ENCODE results near the gene PLA2G4C. TPM values are rescaled to one million over a fixed set of nuclear protein-coding genes. Genes with fewer than 3 reads are reported as not detected.

Gene PLA2G4C, protein sequence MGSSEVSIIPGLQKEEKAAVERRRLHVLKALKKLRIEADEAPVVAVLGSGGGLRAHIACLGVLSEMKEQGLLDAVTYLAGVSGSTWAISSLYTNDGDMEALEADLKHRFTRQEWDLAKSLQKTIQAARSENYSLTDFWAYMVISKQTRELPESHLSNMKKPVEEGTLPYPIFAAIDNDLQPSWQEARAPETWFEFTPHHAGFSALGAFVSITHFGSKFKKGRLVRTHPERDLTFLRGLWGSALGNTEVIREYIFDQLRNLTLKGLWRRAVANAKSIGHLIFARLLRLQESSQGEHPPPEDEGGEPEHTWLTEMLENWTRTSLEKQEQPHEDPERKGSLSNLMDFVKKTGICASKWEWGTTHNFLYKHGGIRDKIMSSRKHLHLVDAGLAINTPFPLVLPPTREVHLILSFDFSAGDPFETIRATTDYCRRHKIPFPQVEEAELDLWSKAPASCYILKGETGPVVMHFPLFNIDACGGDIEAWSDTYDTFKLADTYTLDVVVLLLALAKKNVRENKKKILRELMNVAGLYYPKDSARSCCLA
- 2.1 and 2.8 TPM in 2 replicates for polyA plus RNA-seq (2011; rRNA removed)
- polyA plus RNA-seq (2012; cell fraction: cytosol; rRNA removed): 1.2 and 1.4 TPM in 2 replicates
- polyA plus RNA-seq (2012; cell fraction: nucleus; rRNA removed): 5.8 and 10.7 TPM in 2 replicates
- 1.4 to 3.7 TPM (median 2.6 TPM) in 3 replicates for polyA plus RNA-seq (2017; fragmentation: RNase III; extraction: RNeasy Plus Mini Kit Qiagen cat#74134 plus additional on column Dnase treatment)
- polyA minus RNA-seq (2011; rRNA and poly(A)+ RNA removed): 2.7 and 3.2 TPM in 2 replicates

GRCh38 chr19:48110350-48110966, at the start of gene PLA2G4C:
PLA2G4C (minus strand) TSS chr19:48110817; CDS start chr19:48106529, 4,288 bp downstream.
- H3K9me3 ChIP-seq: no peaks in the 10 kb centered on the region
- WGBS (ENCODE audit: missing lambda C conversion rate): under 1% methylated on average over 27 of the region's 27 CpGs
- H3K4me1 ChIP-seq: peaks cover 15% of the 10 kb centered on the region
- peak within 1 kb of the TSS; percentile 87 to 92 for H3K27ac ChIP-seq
- no peak for FAIRE-seq
- DNase-seq (ENCODE audit: low read depth in 1 of 2, low spot score in 1 of 2): peak; percentile 94 to 100
- peak within 1 kb of the TSS; percentile 48 for H3K4me3 ChIP-seq
- ChIA-PET CTCF (interaction anchor here (0.8 to 15.6 kb wide), 10 partner anchors 9 to 281 kb away, joined by 3 to 281 read pairs (median 4); partner anchors contain the start of gene KDELR1), POLR2A (interaction anchor here (0.6 to 1.8 kb wide), 18 partner anchors 8 to 358 kb away, joined by 3 to 10 read pairs (median 4); partner anchors contain the start of genes CARD8 and ZSWIM9)
- peak within 1 kb of the TSS; percentile 77 for H3K4me2 ChIP-seq
- ATAC-seq: peak; percentile 80 to 83
- TF ChIP-seq KDM5A (IDR thresholded peaks at IDR 0.05) (no peak), CBX8 (IDR thresholded peaks at IDR 0.05) (no peak), HOXA7 (CRISPR knock-in tag; IDR thresholded peaks at IDR 0.05) (no peak), EHF (CRISPR knock-in tag; IDR thresholded peaks at IDR 0.05) (no peak), SMC3 (IDR thresholded peaks at IDR 0.05) (0 out of 3 replicates have a peak, but pooled peaks have one; percentile 10), TFCP2L1 (CRISPR knock-in tag; IDR thresholded peaks at IDR 0.05) (no peak), NFE2L2 (conservative IDR thresholded peaks at IDR 0.05; ENCODE audit: low read length) (no peak), KDM1A (IDR thresholded peaks at IDR 0.05; ENCODE audit: low read depth) (no peak), MAFK (IDR thresholded peaks at IDR 0.05; ENCODE audit: partially characterized antibody) (no peak), RCOR1 (IDR thresholded peaks at IDR 0.05; ENCODE audit: low read depth, low read length) (no peak), BHLHE40 (IDR thresholded peaks at IDR 0.05; ENCODE audit: low read depth, low read length) (peak; percentile 8; the same call in 1 of the 2 replicates), RFX5 (IDR thresholded peaks at IDR 0.05) (no peak), JUNB (IDR thresholded peaks at IDR 0.05) (no peak), JUN (IDR thresholded peaks at IDR 0.05) (peak in 1 of 2 experiments; percentile 60; a peak in 3 of 5 replicates), PHF8 (IDR thresholded peaks at IDR 0.05; ENCODE audit: borderline replicate concordance, low read depth) (peak; percentile 73; the same call in 1 of the 2 replicates), CHD4 (IDR thresholded peaks at IDR 0.05; ENCODE audit: borderline replicate concordance) (no peak), RARB (CRISPR knock-in tag; IDR thresholded peaks at IDR 0.05) (no peak), CHD2 (IDR thresholded peaks at IDR 0.05; ENCODE audit: low read length, partially characterized antibody) (no peak), ZNF302 (CRISPR knock-in tag; IDR thresholded peaks at IDR 0.05) (no peak), POLR2A (IDR thresholded peaks at IDR 0.05; ENCODE audit: low read length) (peak; percentile 89), NR3C1 (IDR thresholded peaks at IDR 0.05) (no peak)
- TF ChIP-seq, protein P1, sequence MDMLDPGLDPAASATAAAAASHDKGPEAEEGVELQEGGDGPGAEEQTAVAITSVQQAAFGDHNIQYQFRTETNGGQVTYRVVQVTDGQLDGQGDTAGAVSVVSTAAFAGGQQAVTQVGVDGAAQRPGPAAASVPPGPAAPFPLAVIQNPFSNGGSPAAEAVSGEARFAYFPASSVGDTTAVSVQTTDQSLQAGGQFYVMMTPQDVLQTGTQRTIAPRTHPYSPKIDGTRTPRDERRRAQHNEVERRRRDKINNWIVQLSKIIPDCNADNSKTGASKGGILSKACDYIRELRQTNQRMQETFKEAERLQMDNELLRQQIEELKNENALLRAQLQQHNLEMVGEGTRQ (IDR thresholded peaks at IDR 0.05): peak; percentile 91
- TF ChIP-seq, protein P2, sequence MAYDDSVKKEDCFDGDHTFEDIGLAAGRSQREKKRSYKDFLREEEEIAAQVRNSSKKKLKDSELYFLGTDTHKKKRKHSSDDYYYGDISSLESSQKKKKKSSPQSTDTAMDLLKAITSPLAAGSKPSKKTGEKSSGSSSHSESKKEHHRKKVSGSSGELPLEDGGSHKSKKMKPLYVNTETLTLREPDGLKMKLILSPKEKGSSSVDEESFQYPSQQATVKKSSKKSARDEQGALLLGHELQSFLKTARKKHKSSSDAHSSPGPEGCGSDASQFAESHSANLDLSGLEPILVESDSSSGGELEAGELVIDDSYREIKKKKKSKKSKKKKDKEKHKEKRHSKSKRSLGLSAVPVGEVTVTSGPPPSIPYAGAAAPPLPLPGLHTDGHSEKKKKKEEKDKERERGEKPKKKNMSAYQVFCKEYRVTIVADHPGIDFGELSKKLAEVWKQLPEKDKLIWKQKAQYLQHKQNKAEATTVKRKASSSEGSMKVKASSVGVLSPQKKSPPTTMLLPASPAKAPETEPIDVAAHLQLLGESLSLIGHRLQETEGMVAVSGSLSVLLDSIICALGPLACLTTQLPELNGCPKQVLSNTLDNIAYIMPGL (CRISPR knock-in tag; IDR thresholded peaks at IDR 0.05; ENCODE audit: borderline replicate concordance): no peak
- TF ChIP-seq, protein P3, sequence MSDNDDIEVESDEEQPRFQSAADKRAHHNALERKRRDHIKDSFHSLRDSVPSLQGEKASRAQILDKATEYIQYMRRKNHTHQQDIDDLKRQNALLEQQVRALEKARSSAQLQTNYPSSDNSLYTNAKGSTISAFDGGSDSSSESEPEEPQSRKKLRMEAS (IDR thresholded peaks at IDR 0.05): peak; percentile 55
- TF ChIP-seq, protein P4, sequence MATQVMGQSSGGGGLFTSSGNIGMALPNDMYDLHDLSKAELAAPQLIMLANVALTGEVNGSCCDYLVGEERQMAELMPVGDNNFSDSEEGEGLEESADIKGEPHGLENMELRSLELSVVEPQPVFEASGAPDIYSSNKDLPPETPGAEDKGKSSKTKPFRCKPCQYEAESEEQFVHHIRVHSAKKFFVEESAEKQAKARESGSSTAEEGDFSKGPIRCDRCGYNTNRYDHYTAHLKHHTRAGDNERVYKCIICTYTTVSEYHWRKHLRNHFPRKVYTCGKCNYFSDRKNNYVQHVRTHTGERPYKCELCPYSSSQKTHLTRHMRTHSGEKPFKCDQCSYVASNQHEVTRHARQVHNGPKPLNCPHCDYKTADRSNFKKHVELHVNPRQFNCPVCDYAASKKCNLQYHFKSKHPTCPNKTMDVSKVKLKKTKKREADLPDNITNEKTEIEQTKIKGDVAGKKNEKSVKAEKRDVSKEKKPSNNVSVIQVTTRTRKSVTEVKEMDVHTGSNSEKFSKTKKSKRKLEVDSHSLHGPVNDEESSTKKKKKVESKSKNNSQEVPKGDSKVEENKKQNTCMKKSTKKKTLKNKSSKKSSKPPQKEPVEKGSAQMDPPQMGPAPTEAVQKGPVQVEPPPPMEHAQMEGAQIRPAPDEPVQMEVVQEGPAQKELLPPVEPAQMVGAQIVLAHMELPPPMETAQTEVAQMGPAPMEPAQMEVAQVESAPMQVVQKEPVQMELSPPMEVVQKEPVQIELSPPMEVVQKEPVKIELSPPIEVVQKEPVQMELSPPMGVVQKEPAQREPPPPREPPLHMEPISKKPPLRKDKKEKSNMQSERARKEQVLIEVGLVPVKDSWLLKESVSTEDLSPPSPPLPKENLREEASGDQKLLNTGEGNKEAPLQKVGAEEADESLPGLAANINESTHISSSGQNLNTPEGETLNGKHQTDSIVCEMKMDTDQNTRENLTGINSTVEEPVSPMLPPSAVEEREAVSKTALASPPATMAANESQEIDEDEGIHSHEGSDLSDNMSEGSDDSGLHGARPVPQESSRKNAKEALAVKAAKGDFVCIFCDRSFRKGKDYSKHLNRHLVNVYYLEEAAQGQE (IDR thresholded peaks at IDR 0.05): peak; percentile 85
- TF ChIP-seq, protein P5, sequence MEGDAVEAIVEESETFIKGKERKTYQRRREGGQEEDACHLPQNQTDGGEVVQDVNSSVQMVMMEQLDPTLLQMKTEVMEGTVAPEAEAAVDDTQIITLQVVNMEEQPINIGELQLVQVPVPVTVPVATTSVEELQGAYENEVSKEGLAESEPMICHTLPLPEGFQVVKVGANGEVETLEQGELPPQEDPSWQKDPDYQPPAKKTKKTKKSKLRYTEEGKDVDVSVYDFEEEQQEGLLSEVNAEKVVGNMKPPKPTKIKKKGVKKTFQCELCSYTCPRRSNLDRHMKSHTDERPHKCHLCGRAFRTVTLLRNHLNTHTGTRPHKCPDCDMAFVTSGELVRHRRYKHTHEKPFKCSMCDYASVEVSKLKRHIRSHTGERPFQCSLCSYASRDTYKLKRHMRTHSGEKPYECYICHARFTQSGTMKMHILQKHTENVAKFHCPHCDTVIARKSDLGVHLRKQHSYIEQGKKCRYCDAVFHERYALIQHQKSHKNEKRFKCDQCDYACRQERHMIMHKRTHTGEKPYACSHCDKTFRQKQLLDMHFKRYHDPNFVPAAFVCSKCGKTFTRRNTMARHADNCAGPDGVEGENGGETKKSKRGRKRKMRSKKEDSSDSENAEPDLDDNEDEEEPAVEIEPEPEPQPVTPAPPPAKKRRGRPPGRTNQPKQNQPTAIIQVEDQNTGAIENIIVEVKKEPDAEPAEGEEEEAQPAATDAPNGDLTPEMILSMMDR (IDR thresholded peaks at IDR 0.05): no peak
- TF ChIP-seq, protein P6, sequence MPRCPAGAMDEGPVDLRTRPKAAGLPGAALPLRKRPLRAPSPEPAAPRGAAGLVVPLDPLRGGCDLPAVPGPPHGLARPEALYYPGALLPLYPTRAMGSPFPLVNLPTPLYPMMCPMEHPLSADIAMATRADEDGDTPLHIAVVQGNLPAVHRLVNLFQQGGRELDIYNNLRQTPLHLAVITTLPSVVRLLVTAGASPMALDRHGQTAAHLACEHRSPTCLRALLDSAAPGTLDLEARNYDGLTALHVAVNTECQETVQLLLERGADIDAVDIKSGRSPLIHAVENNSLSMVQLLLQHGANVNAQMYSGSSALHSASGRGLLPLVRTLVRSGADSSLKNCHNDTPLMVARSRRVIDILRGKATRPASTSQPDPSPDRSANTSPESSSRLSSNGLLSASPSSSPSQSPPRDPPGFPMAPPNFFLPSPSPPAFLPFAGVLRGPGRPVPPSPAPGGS (IDR thresholded peaks at IDR 0.05): peak; percentile 66; the same call in 1 of the 3 replicates
- TF ChIP-seq, protein P7, sequence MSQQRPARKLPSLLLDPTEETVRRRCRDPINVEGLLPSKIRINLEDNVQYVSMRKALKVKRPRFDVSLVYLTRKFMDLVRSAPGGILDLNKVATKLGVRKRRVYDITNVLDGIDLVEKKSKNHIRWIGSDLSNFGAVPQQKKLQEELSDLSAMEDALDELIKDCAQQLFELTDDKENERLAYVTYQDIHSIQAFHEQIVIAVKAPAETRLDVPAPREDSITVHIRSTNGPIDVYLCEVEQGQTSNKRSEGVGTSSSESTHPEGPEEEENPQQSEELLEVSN (IDR thresholded peaks at IDR 0.05; ENCODE audit: borderline replicate concordance, low read depth): 0 out of 2 replicates have a peak, but pooled peaks have one; percentile 23

All from A549 (cell line).